ENCODE measurements around the gene LMBR1. TPM values are rescaled to one million over a fixed set of nuclear protein-coding genes. Genes with fewer than 3 reads are reported as not detected.

LMBR1 gene
- total RNA-seq, 4 donors from 2014 or later: 38.0 to 81.3 (median 56.4) TPM

DNA sequence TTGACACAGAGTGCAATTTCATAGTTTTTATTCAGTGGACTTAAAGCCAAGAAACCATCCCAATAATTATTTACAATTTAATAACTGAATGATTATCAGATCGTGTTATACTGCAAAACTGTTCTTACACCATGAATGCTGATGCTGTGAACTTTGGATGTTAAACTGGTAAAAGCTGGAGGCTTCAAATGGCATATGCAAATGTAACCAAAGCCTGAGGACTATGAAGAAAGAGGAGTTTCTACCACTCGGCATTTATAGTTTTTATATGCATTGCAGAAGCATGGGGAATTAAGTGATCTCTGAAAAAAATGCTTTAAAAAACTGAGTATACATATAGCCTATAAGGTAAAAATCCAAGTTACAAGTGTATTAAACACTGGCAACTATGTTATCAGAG is 210.1 kb downstream of the LMBR1 start:
- Histone ChIP-seq H3K27me3 (no peaks in the 10 kb centered on the region), H3K9me3 (no peaks in the 10 kb centered on the region), H3K4me3 (no peak overlapping the region), H3K27ac (replicated peaks in 1 of 4) (no peak overlapping the region), H3K4me1 (no peaks in the 10 kb centered on the region), H3K36me3 (peaks cover 14 to 65% (median 48%) of the 10 kb centered on the region in 4 donors)
- no peak for DNase-seq (ENCODE audit: extremely low spot score)
- WGBS: 96% methylated on average over 2 of the region's 2 CpGs
- intact Hi-C loops (cut with DNase I): no loop called here
- TF ChIP-seq POLR2A (IDR thresholded peaks at IDR 0.05; ENCODE audit: low read depth) (no peak), EP300 (IDR thresholded peaks at IDR 0.05) (no peak), POLR2AphosphoS5 (IDR thresholded peaks at IDR 0.05) (no peak)
- TF ChIP-seq, protein P1, sequence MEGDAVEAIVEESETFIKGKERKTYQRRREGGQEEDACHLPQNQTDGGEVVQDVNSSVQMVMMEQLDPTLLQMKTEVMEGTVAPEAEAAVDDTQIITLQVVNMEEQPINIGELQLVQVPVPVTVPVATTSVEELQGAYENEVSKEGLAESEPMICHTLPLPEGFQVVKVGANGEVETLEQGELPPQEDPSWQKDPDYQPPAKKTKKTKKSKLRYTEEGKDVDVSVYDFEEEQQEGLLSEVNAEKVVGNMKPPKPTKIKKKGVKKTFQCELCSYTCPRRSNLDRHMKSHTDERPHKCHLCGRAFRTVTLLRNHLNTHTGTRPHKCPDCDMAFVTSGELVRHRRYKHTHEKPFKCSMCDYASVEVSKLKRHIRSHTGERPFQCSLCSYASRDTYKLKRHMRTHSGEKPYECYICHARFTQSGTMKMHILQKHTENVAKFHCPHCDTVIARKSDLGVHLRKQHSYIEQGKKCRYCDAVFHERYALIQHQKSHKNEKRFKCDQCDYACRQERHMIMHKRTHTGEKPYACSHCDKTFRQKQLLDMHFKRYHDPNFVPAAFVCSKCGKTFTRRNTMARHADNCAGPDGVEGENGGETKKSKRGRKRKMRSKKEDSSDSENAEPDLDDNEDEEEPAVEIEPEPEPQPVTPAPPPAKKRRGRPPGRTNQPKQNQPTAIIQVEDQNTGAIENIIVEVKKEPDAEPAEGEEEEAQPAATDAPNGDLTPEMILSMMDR (IDR thresholded peaks at IDR 0.05): no peak

DNA sequence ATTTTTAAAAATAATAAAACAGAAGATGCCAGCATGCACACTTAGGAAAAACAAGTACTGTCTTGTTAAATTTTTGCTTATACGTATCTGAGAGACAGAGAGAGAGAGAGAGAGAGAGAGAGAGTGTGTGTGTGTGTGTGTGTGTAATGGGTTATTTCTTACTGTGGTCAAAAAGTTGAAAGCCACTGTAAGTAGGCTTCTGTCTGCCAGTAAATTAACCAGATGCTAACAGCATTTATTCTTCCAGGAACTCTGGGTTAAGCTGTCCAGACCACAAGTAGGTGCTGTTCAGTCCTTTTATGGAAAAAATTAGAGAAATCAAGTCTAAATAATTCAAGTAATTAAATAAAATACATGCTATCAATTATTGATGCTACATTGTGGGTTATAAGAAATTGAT is 212.7 kb downstream of the LMBR1 start:
- Histone ChIP-seq H3K4me3 (no peak overlapping the region), H3K36me3 (peaks cover 25 to 87% (median 66%) of the 10 kb centered on the region in 4 donors), H3K4me1 (no peaks in the 10 kb centered on the region), H3K9me3 (no peaks in the 10 kb centered on the region), H3K27me3 (no peaks in the 10 kb centered on the region), H3K27ac (replicated peaks in 1 of 4) (no peak overlapping the region)
- intact Hi-C loops (cut with DNase I): no loop called here
- TF ChIP-seq POLR2AphosphoS5 (IDR thresholded peaks at IDR 0.05) (no peak), EP300 (IDR thresholded peaks at IDR 0.05) (no peak), POLR2A (IDR thresholded peaks at IDR 0.05; ENCODE audit: low read depth) (no peak)
- TF ChIP-seq, protein P1 (IDR thresholded peaks at IDR 0.05): no peak
- DNase-seq (ENCODE audit: extremely low spot score): no peak
- WGBS: 74% methylated on average over 1 of the region's 1 CpG

DNA sequence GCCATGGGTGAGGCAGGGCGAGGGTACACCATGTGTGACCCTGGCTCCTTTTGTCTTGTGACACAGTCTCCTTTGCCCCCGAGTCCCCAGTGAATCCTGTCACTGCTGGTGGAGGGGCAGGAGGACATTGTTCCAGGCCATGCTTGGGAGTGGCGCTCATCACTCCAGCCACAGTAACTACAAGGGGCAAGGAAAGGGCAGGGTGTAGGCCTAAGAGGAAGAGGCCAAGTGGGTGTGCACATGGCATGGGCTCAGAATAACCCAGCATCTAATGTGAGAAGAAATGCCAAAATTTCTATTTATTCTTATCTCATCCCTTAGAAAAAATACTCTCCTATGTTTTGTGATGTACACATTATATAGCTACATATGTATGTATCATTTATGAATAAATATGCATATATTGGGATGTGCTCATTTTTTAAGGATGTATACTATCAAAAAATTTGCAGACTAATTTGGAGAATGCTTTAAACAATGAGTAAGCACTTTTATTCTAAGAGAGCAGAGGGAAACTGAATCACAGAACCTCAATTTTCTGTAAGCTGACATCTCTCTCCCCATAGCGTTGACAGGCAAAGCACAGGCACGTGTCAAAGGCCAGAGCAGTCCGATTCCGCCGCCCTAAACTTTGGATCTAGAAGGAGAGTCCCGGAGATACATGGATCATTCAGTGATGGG is 215.5 kb downstream of the LMBR1 start:
- H3K36me3 ChIP-seq: peaks cover 25 to 72% (median 56%) of the 10 kb centered on the region in 4 donors
- H3K4me1 ChIP-seq: no peaks in the 10 kb centered on the region
- no peak for DNase-seq (ENCODE audit: extremely low spot score)
- TF ChIP-seq POLR2AphosphoS5 (IDR thresholded peaks at IDR 0.05) (no peak), EP300 (IDR thresholded peaks at IDR 0.05) (no peak), POLR2A (IDR thresholded peaks at IDR 0.05; ENCODE audit: low read depth) (no peak)
- TF ChIP-seq, protein P1 (IDR thresholded peaks at IDR 0.05): no peak
- WGBS: 93% methylated on average over 9 of the region's 9 CpGs
- H3K9me3 ChIP-seq: no peaks in the 10 kb centered on the region
- H3K27me3 ChIP-seq: no peaks in the 10 kb centered on the region
- intact Hi-C loops (cut with DNase I): no loop called here
- no peak overlapping the region for H3K4me3 ChIP-seq
- no peak overlapping the region for H3K27ac ChIP-seq (replicated peaks in 1 of 4)

DNA sequence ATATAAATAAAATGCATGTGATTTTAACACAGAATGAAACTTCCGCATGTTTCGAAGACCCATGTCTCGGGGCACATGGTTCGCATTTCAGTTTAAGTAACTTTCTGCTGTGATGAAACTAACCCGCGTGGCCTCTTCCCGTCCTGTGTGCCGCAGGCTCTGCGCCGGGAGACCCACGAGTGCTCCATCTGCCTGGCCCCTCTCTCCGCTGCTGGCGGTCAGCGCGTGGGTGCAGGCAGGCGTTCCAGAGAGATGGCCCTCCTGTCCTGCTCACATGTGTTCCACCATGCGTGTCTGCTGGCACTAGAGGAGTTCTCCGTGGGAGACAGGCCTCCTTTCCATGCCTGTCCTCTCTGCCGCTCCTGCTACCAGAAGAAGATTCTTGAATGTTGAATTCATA is 216.7 kb downstream of the LMBR1 start:
- WGBS: 85% methylated on average over 18 of the region's 19 CpGs
- no peak for DNase-seq (ENCODE audit: extremely low spot score)
- H3K27me3 ChIP-seq: no peaks in the 10 kb centered on the region
- peaks cover 25 to 60% (median 48%) of the 10 kb centered on the region in 4 donors for H3K36me3 ChIP-seq
- TF ChIP-seq POLR2AphosphoS5 (IDR thresholded peaks at IDR 0.05): no peak
- TF ChIP-seq, protein P1 (IDR thresholded peaks at IDR 0.05): no peak
- TF ChIP-seq POLR2A (IDR thresholded peaks at IDR 0.05; ENCODE audit: low read depth): no peak
- TF ChIP-seq EP300 (IDR thresholded peaks at IDR 0.05): no peak
- no peaks in the 10 kb centered on the region for H3K4me1 ChIP-seq
- H3K9me3 ChIP-seq: no peaks in the 10 kb centered on the region
- no peak overlapping the region for H3K27ac ChIP-seq (replicated peaks in 1 of 4)
- H3K4me3 ChIP-seq: no peak overlapping the region
- intact Hi-C loops (cut with DNase I): no loop called here

DNA sequence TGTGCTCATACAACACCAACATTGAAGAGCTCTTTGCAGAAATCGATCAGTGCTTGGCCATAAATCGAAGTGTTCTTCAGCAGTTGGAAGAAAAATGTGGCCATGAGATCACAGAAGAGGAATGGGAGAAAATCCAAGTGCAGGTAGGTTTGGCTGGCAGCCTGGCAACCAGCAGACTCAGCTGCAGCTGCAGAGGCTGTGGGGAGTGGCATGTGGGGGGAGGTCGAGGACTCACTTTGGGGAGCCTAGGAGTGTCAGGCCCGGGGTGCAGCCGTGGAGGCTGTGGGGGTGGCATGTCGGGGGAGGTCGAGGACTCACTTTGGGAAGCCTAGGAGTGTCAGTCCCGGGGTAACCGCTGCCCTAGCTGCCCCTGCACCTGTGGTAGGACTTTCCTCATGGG is 217.3 kb downstream of the LMBR1 start:
- H3K27ac ChIP-seq (replicated peaks in 1 of 4): no peak overlapping the region
- no peak overlapping the region for H3K4me3 ChIP-seq
- H3K27me3 ChIP-seq: no peaks in the 10 kb centered on the region
- peaks cover 25 to 59% (median 47%) of the 10 kb centered on the region in 4 donors for H3K36me3 ChIP-seq
- WGBS: 81% methylated on average over 9 of the region's 9 CpGs
- H3K4me1 ChIP-seq: no peaks in the 10 kb centered on the region
- DNase-seq (ENCODE audit: extremely low spot score): no peak
- intact Hi-C loops (cut with DNase I): no loop called here
- TF ChIP-seq POLR2A (IDR thresholded peaks at IDR 0.05; ENCODE audit: low read depth): no peak
- no peak for TF ChIP-seq EP300 (IDR thresholded peaks at IDR 0.05)
- no peak for TF ChIP-seq POLR2AphosphoS5 (IDR thresholded peaks at IDR 0.05)
- TF ChIP-seq, protein P1 (IDR thresholded peaks at IDR 0.05): no peak
- H3K9me3 ChIP-seq: no peaks in the 10 kb centered on the region
